Right cardiac atrium (tissue), 5 donors: ENCODE measurements around the gene EIF2S1. TPM values are rescaled to one million over a fixed set of nuclear protein-coding genes. Genes with fewer than 3 reads are reported as not detected.

Source experiments
- ATAC-seq, 2 donors: fragments of 200-7000 bp; cut with Tn5 transposase; one replicate each; pipeline versions ENCODE4 v1.8.0 to v1.9.1; 2020; ENCODE audit warnings: moderate library complexity in 2 of 2, mild to moderate bottlenecking in 1 of 2
- DNase-seq, 3 donors: peaks; one replicate each; pipeline ENCODE4 v3.0.0-alpha.2; 2020
- H3K27ac ChIP-seq: one replicate; pipeline ENCODE4 v1.5.1; 2013; ENCODE audit warnings: mild to moderate bottlenecking, low read length, control low read depth, moderate library complexity
- H3K27me3 ChIP-seq: one replicate; pipeline ENCODE4 v1.6.1; 2013; ENCODE audit not compliant: control insufficient read depth, insufficient read depth
- H3K4me1 ChIP-seq: one replicate; pipeline ENCODE4 v1.6.1; 2013; ENCODE audit warnings: low read length; ENCODE audit not compliant: control insufficient read depth, insufficient read depth
- H3K4me3 ChIP-seq: one replicate; pipeline ENCODE4 v1.5.1; 2013; ENCODE audit warnings: low read length, control low read depth
- H3K9me3 ChIP-seq: one replicate; pipeline ENCODE4 v1.6.1; 2013; ENCODE audit warnings: low read length; ENCODE audit not compliant: control insufficient read depth
- WGBS: extraction: QIAGEN DNeasy Blood & Tissue Kit; methylation state at CpG from one replicate; pipeline ENCODE4 v1.1.7; 2013; 5-methylcytosine and 5-hydroxymethylcytosine counted together
- intact Hi-C, 4 donors: fragments of 100-400 bp; cut with DNase I; formaldehyde crosslinking; loops; one replicate each; pipeline versions ENCODE4 v1.11.0 to v1.14.0; 2022 to 2023
- polyA plus RNA-seq: library from polyadenylated mRNA; stranded (reverse); fragments of 200-250 nt; gene quantifications from one replicate; pipeline ENCODE4 v1.2.3, GENCODE V29; 2013
- total RNA-seq, 4 donors: library from RNA; stranded (reverse); fragmentation: NEBNext Ultra II Directional; extraction: Animal tissue kit (Norgen Biotek cat#: 25700); gene quantifications; one replicate each; pipeline ENCODE4 v1.2.1, GENCODE V29; 2021
- donor health status: healthy with polysubstance abuse.
- donor health status: DM: no; HTN: yes; CAD: no.
- donor health status: DM: no; HTN: no; CAD: no.
- donor health status: DM: no; HTN: yes; CAD: no; lungs with severe emphysema.
- donor health status: DM: yes; HTN: yes; CAD: no.

The EIF2S1 gene
- total and polyA plus RNA-seq, 5 donors = 57.2 to 91.3 (median 80.0) TPM

- no peaks in the 10 kb centered on the region for H3K4me1 ChIP-seq
- no peaks in the 10 kb centered on the region for H3K27me3 ChIP-seq
- 89% methylated on average over 4 of the region's 4 CpGs for WGBS
- ATAC-seq = no peak
- H3K27ac ChIP-seq = no peak overlapping the region
- H3K4me3 ChIP-seq = no peak overlapping the region
- H3K9me3 ChIP-seq = no peaks in the 10 kb centered on the region
- no peak for DNase-seq
- intact Hi-C loops = loop anchor here in 2 of 4 donors (2.0 to 5.0 kb wide), 2 partner anchors 142 to 145 kb away; no protein-coding TSS in a partner anchor
These were observed 65.5 kb downstream of the EIF2S1 start for GRCh38 chr14:67425608-67426007.

- Histone ChIP-seq H3K9me3 (no peaks in the 10 kb centered on the region), H3K27ac (no peak overlapping the region), H3K4me1 (no peaks in the 10 kb centered on the region), H3K27me3 (no peaks in the 10 kb centered on the region), H3K4me3 (no peak overlapping the region)
- ATAC-seq (peak; percentile 28 to 32), DNase-seq (peak in 1 of 3 donors; percentile 60)
- intact Hi-C loops = loop anchor here in 2 of 4 donors (2.0 to 5.0 kb wide), 2 partner anchors 141 to 145 kb away; no protein-coding TSS in a partner anchor
- 65% methylated on average over 8 of the region's 8 CpGs for WGBS
These were observed 66.0 kb downstream of the EIF2S1 start for GRCh38 chr14:67426161-67426560.

GRCh38 chr14:67426983-67427606, 67.0 kb downstream of the EIF2S1 start:
- Histone ChIP-seq H3K4me3 (no peak overlapping the region), H3K4me1 (no peaks in the 10 kb centered on the region), H3K9me3 (no peaks in the 10 kb centered on the region), H3K27me3 (no peaks in the 10 kb centered on the region), H3K27ac (no peak overlapping the region)
- WGBS = 32% methylated on average over 30 of the region's 30 CpGs
- DNase-seq (peak; percentile 77 to 83 (median 77)), ATAC-seq (peak; percentile 84 to 86)
- intact Hi-C loops = loop anchor here in 3 of 4 donors (1.0 to 5.0 kb wide), 3 partner anchors 140 to 144 kb away; no protein-coding TSS in a partner anchor

GRCh38 chr14:67428501-67429031, 68.4 kb downstream of the EIF2S1 start:
- Histone ChIP-seq H3K4me1 (no peaks in the 10 kb centered on the region), H3K27ac (no peak overlapping the region), H3K27me3 (no peaks in the 10 kb centered on the region), H3K9me3 (no peaks in the 10 kb centered on the region), H3K4me3 (no peak overlapping the region)
- DNase-seq (no peak), ATAC-seq (no peak)
- intact Hi-C loops = loop anchor here in 1 of 4 donors (5.0 kb wide), 1 partner anchor 139 kb away; no protein-coding TSS in a partner anchor
- 74% methylated on average over 7 of the region's 7 CpGs for WGBS

- Histone ChIP-seq H3K4me3 (no peak overlapping the region), H3K27me3 (no peaks in the 10 kb centered on the region), H3K9me3 (no peaks in the 10 kb centered on the region), H3K27ac (no peak overlapping the region), H3K4me1 (no peaks in the 10 kb centered on the region)
- no peak for ATAC-seq
- no peak for DNase-seq
- intact Hi-C loops = loop anchor here in 3 of 4 donors (5.0 to 10.0 kb wide), 3 partner anchors 138 to 275 kb away; partner anchors contain the start of gene RDH12 (in 1 of the 3)
- 70% methylated on average over 9 of the region's 9 CpGs for WGBS
These were observed 69.5 kb downstream of the EIF2S1 start for GRCh38 chr14:67429510-67430205.

GRCh38 chr14:67432050-67432564, 72.0 kb downstream of the EIF2S1 start:
- H3K4me3 ChIP-seq = no peak overlapping the region
- no peaks in the 10 kb centered on the region for H3K27me3 ChIP-seq
- DNase-seq (no peak), ATAC-seq (no peak)
- H3K27ac ChIP-seq = no peak overlapping the region
- intact Hi-C loops = loop anchor here in 2 of 4 donors (5.0 to 10.0 kb wide), 2 partner anchors 140 to 273 kb away; partner anchors contain the start of gene RDH12 (in 1 of the 2)
- no peaks in the 10 kb centered on the region for H3K4me1 ChIP-seq
- no peaks in the 10 kb centered on the region for H3K9me3 ChIP-seq
- 50% methylated on average over 7 of the region's 7 CpGs for WGBS

- no peaks in the 10 kb centered on the region for H3K27me3 ChIP-seq
- no peaks in the 10 kb centered on the region for H3K4me1 ChIP-seq
- no peak overlapping the region for H3K27ac ChIP-seq
- ATAC-seq = no peak
- intact Hi-C loops = loop anchor here in 1 of 4 donors (10.0 kb wide), 1 partner anchor 269 kb away; the partner anchor contains the start of gene RDH12
- 85% methylated on average over 5 of the region's 5 CpGs for WGBS
- no peak for DNase-seq
- H3K4me3 ChIP-seq = no peak overlapping the region
- no peaks in the 10 kb centered on the region for H3K9me3 ChIP-seq
These were observed 75.5 kb downstream of the EIF2S1 start for GRCh38 chr14:67435603-67436002.

Other genes starting within 250 kb of the EIF2S1 start
- gene GARIN2, start 170.9 kb upstream of the EIF2S1 start, total RNA-seq = under 1 TPM in 2 of 4 donors, not detected in 2; 0.23 to 0.50 TPM
- not detected for gene GARIN2, start 170.9 kb upstream of the EIF2S1 start, polyA plus RNA-seq
- gene PALS1, start 118.9 kb upstream of the EIF2S1 start, total RNA-seq = 10 to 100 TPM; 14.4 to 16.7 (median 16.1) TPM
- 4.3 TPM for gene PALS1, start 118.9 kb upstream of the EIF2S1 start, polyA plus RNA-seq
- gene ATP6V1D, start 524 bp upstream of the EIF2S1 start, total RNA-seq = 100 to 1,000 TPM; 110 to 131 (median 126) TPM
- 139 TPM for gene ATP6V1D, start 524 bp upstream of the EIF2S1 start, polyA plus RNA-seq
- under 1 TPM in 2 of 4 donors, not detected in 2; 0.37 to 0.82 TPM for gene PLEK2, start 51.8 kb downstream of the EIF2S1 start, total RNA-seq
- gene PLEK2, start 51.8 kb downstream of the EIF2S1 start, polyA plus RNA-seq = 0.34 TPM
- gene TMEM229B, start 128.4 kb downstream of the EIF2S1 start, total RNA-seq = 10 to 100 TPM in 1 of 4 donors, 1 to 10 TPM in 3; 1.3 to 11.8 (median 6.6) TPM
- gene TMEM229B, start 128.4 kb downstream of the EIF2S1 start, polyA plus RNA-seq = 3.6 TPM
- gene PLEKHH1, start 173.0 kb downstream of the EIF2S1 start, total RNA-seq = 1 to 10 TPM; 2.5 to 6.5 (median 4.2) TPM
- gene PLEKHH1, start 173.0 kb downstream of the EIF2S1 start, polyA plus RNA-seq = 4.0 TPM
- gene PIGH, start 239.9 kb downstream of the EIF2S1 start, total RNA-seq = 10 to 100 TPM; 13.1 to 15.4 (median 13.9) TPM
- 13.1 TPM for gene PIGH, start 239.9 kb downstream of the EIF2S1 start, polyA plus RNA-seq